H9 (cell line): ENCODE data around the gene STK35. TPM values are rescaled to one million over a fixed set of nuclear protein-coding genes. Genes with fewer than 3 reads are reported as not detected.
A peak's percentile ranks its signal among the peaks of the same experiment; 100 is the strongest.

Experiments
- DNase-seq: peaks from one replicate; pipeline ENCODE4 v3.0.0-alpha.2; 2017
- H2AFZ ChIP-seq: one replicate; pipeline ENCODE4 v1.6.1; 2013; ENCODE audit warnings: mild to moderate bottlenecking, low read length, control low read depth, moderate library complexity
- H2AK5ac ChIP-seq: 2 replicates; pipeline ENCODE4 v1.6.1; 2013; ENCODE audit warnings: low read length, control low read depth, mixed read lengths; ENCODE audit not compliant: insufficient read length
- H2BK120ac ChIP-seq: one replicate; pipeline ENCODE4 v1.6.1; 2013; ENCODE audit warnings: low read depth, mild to moderate bottlenecking, low read length, control low read depth, inconsistent platforms; ENCODE audit not compliant: poor library complexity, severe bottlenecking
- H2BK12ac ChIP-seq: 2 replicates; pipeline ENCODE4 v1.6.1; 2013; ENCODE audit warnings: low read length, control low read depth, mixed read lengths, low read depth; ENCODE audit not compliant: insufficient read length
- H2BK15ac ChIP-seq: 2 replicates; pipeline ENCODE4 v1.6.1; 2013; ENCODE audit warnings: low read depth, low read length, control low read depth
- H2BK20ac ChIP-seq: one replicate; pipeline ENCODE4 v1.6.1; 2013; ENCODE audit warnings: low read depth, mild to moderate bottlenecking, low read length, control low read depth, inconsistent platforms; ENCODE audit not compliant: poor library complexity, severe bottlenecking
- H2BK5ac ChIP-seq: 2 replicates; pipeline ENCODE4 v1.6.1; 2013; ENCODE audit warnings: low read length, control low read depth, mixed read lengths; ENCODE audit not compliant: insufficient read length
- H3K14ac ChIP-seq: 2 replicates; pipeline ENCODE4 v1.6.1; 2013; ENCODE audit warnings: low read length, control low read depth; ENCODE audit not compliant: insufficient read depth
- H3K18ac ChIP-seq: 2 replicates; pipeline ENCODE4 v1.6.1; 2013; ENCODE audit warnings: low read depth, mild to moderate bottlenecking, mixed read lengths, low read length, control low read depth; ENCODE audit not compliant: insufficient read length
- H3K23ac ChIP-seq: 2 replicates; pipeline ENCODE4 v1.6.1; 2013; ENCODE audit warnings: low read length, control low read depth, mixed read lengths, low read depth; ENCODE audit not compliant: insufficient read length
- H3K23me2 ChIP-seq: 2 replicates; pipeline ENCODE4 v1.6.1; 2013; ENCODE audit warnings: low read depth, mild to moderate bottlenecking, mixed read lengths, low read length, control low read depth; ENCODE audit not compliant: insufficient read length, poor library complexity, severe bottlenecking
- H3K27ac ChIP-seq: 2 replicates; pipeline ENCODE4 v1.5.1; 2013; ENCODE audit warnings: low read length, control low read depth, mixed read lengths, low read depth; ENCODE audit not compliant: insufficient read length
- H3K27me3 ChIP-seq: 2 replicates; pipeline ENCODE4 v1.6.1; 2013; ENCODE audit warnings: low read length, control low read depth, inconsistent platforms; ENCODE audit not compliant: insufficient read depth
- H3K4ac ChIP-seq: 2 replicates; pipeline ENCODE4 v1.6.1; 2013; ENCODE audit warnings: low read depth, mild to moderate bottlenecking, control low read depth, inconsistent platforms, low read length, moderate library complexity
- H3K4me1 ChIP-seq: 2 replicates; pipeline ENCODE4 v1.6.1; 2013; ENCODE audit warnings: low read length, control low read depth, inconsistent platforms; ENCODE audit not compliant: insufficient read depth
- H3K4me2 ChIP-seq: 2 replicates; pipeline ENCODE4 v1.6.1; 2013; ENCODE audit warnings: low read length, control low read depth, mixed read lengths; ENCODE audit not compliant: insufficient read length, insufficient read depth
- H3K56ac ChIP-seq: 2 replicates; pipeline ENCODE4 v1.6.1; 2013; ENCODE audit warnings: low read depth, mild to moderate bottlenecking, mixed read lengths, low read length, control low read depth; ENCODE audit not compliant: insufficient read length
- H3K79me1 ChIP-seq: 2 replicates; pipeline ENCODE4 v1.6.1; 2013; ENCODE audit warnings: low read depth, mild to moderate bottlenecking, moderate library complexity, low read length, control low read depth, inconsistent platforms; ENCODE audit not compliant: insufficient read depth, poor library complexity, severe bottlenecking
- H3K79me2 ChIP-seq: 2 replicates; pipeline ENCODE4 v1.6.1; 2013; ENCODE audit warnings: low read length, control low read depth, inconsistent platforms; ENCODE audit not compliant: insufficient read depth
- H3K9ac ChIP-seq: 2 replicates; pipeline ENCODE4 v1.6.1; 2013; ENCODE audit warnings: low read length, control low read depth, mixed read lengths; ENCODE audit not compliant: insufficient read length; ENCODE audit errors: extremely low read depth
- H3K9me3 ChIP-seq: one replicate; pipeline ENCODE4 v1.6.1; 2013; ENCODE audit warnings: low read depth, low read length, inconsistent platforms; ENCODE audit not compliant: control insufficient read depth
- H3T11ph ChIP-seq: one replicate; pipeline ENCODE4 v1.6.1; 2013; ENCODE audit warnings: mild to moderate bottlenecking, low read length, control low read depth, inconsistent platforms
- H4K20me1 ChIP-seq: one replicate; pipeline ENCODE4 v1.6.1; 2013; ENCODE audit not compliant: control insufficient read depth, insufficient read length, insufficient read depth
- H4K5ac ChIP-seq: 2 replicates; pipeline ENCODE4 v1.6.1; 2013; ENCODE audit warnings: low read depth, mild to moderate bottlenecking, mixed read lengths, low read length, control low read depth; ENCODE audit not compliant: insufficient read length
- H4K8ac ChIP-seq: replicated peaks from 2 replicates; pipeline ENCODE4 v1.6.1; 2013; ENCODE audit warnings: low read length, control low read depth, mixed read lengths, low read depth; ENCODE audit not compliant: insufficient read length
- H4K91ac ChIP-seq: 2 replicates; pipeline ENCODE4 v1.6.1; 2013; ENCODE audit warnings: low read depth, mild to moderate bottlenecking, moderate library complexity, mixed read lengths, low read length, control low read depth; ENCODE audit not compliant: insufficient read length
- H3K27ac Mint-ChIP-seq, 3 experiments: 2 replicates in 2 of 3; 3 replicates in 1 of 3; pipeline ENCODE4 v1.8.0; 2020 to 2021; ENCODE audit warnings: mixed read lengths in 3 of 3, mild to moderate bottlenecking in 1 of 3, moderate library complexity in 1 of 3
- H3K27me3 Mint-ChIP-seq: 2 replicates; pipeline ENCODE4 v1.8.0; 2021; ENCODE audit warnings: low read depth, mild to moderate bottlenecking, moderate library complexity, mixed read lengths
- H3K36me3 Mint-ChIP-seq, 3 experiments: 2 replicates in 2 of 3; 3 replicates in 1 of 3; pipeline ENCODE4 v1.8.0; 2020 to 2021; ENCODE audit warnings: low read depth in 3 of 3, mixed read lengths in 3 of 3; ENCODE audit not compliant: insufficient read depth in 1 of 3
- H3K4me1 Mint-ChIP-seq, 2 experiments: 2 replicates each; pipeline ENCODE4 v1.8.0; 2020; ENCODE audit warnings: mixed read lengths in 2 of 2
- H3K4me3 Mint-ChIP-seq, 2 experiments: 2 replicates in 1 of 2; 3 replicates in 1 of 2; pipeline ENCODE4 v1.8.0; 2020 to 2021; ENCODE audit warnings: mild to moderate bottlenecking in 2 of 2, mixed read lengths in 2 of 2, moderate library complexity in 1 of 2
- H3K9me3 Mint-ChIP-seq, 2 experiments: 2 replicates in 1 of 2; 3 replicates in 1 of 2; pipeline ENCODE4 v1.8.0; 2020; ENCODE audit warnings: mild to moderate bottlenecking in 2 of 2, mixed read lengths in 2 of 2, moderate library complexity in 1 of 2
- CTCF ChIP-seq: fragments of 200-600 bp; sonication (generic); conservative IDR thresholded peaks from 3 replicates; pipeline ENCODE4 v1.8.0; 2021; ENCODE audit warnings: antibody characterized with exemption, mild to moderate bottlenecking
- WGBS: extraction: QIAGEN DNeasy Blood & Tissue Kit; methylation state at CpG from one replicate; pipeline ENCODE4 v1.1.7; 2013; ENCODE audit warnings: missing lambda C conversion rate, low lambda C conversion rate, mixed read lengths; ENCODE audit not compliant: insufficient read length; ENCODE audit errors: extremely low coverage; 5-methylcytosine and 5-hydroxymethylcytosine counted together
- total RNA-seq: library from RNA; stranded (reverse); gene quantifications from 2 replicates; pipeline ENCODE4 v1.2.1, GENCODE V29; 2021

The STK35 gene
- total RNA-seq, 1 experiment from 2014 or later, result 66.2 TPM

- H2BK15ac ChIP-seq, result no peak overlapping the region
- H3K27me3 ChIP-seq, result no peaks in the 10 kb centered on the region
- no peak overlapping the region for H2BK12ac ChIP-seq
- H2AK5ac ChIP-seq, result no peak overlapping the region
- H4K91ac ChIP-seq, result no peak overlapping the region
- H3K79me2 ChIP-seq, result no peaks in the 10 kb centered on the region
- no peak overlapping the region for H4K5ac ChIP-seq
- H3K79me1 ChIP-seq, result no peaks in the 10 kb centered on the region
- H3K9ac ChIP-seq, result no peak overlapping the region
- Mint-ChIP-seq H3K9me3 (peaks cover 0 to 4% of the 10 kb centered on the region in 2 experiments; a peak in 2 of 5 replicates), H3K36me3 (no peaks in the 10 kb centered on the region; a peak in 1 of 7 replicates), H3K4me3 (no peak overlapping the region), H3K27me3 (peaks cover 3% of the 10 kb centered on the region; the same call in 1 of the 2 replicates), H3K4me1 (peaks cover 38 to 50% of the 10 kb centered on the region in 2 experiments), H3K27ac (peak overlapping the region in 2 of 3 experiments; percentile 37 to 87; a peak in 4 of 7 replicates)
- no peak overlapping the region for H3K14ac ChIP-seq
- no peaks in the 10 kb centered on the region for H3K23me2 ChIP-seq
- H3K4ac ChIP-seq, result no peak overlapping the region
- H3K4me1 ChIP-seq, result peaks cover 3% of the 10 kb centered on the region; the same call in 1 of the 2 replicates
- H2BK120ac ChIP-seq, result no peak overlapping the region
- DNase-seq, result no peak
- H3K18ac ChIP-seq, result no peak overlapping the region
- no peak overlapping the region for H2BK5ac ChIP-seq
- no peak overlapping the region for H3T11ph ChIP-seq
- no peak overlapping the region for H4K8ac ChIP-seq
- no peak overlapping the region for H3K56ac ChIP-seq
- no peak overlapping the region for H3K4me2 ChIP-seq
- no peak overlapping the region for H2AFZ ChIP-seq
- no peaks in the 10 kb centered on the region for H4K20me1 ChIP-seq
- H3K27ac ChIP-seq, result no peak overlapping the region
- TF ChIP-seq CTCF, result no peak
- H3K9me3 ChIP-seq, result no peaks in the 10 kb centered on the region
- no CpG with 5 or more reads among the region's 5 CpGs for WGBS
- no peak overlapping the region for H3K23ac ChIP-seq
- H2BK20ac ChIP-seq, result no peak overlapping the region
Observed at GRCh38 chr20:2089447-2089846, 12.2 kb upstream of the STK35 start.
